Endothelial cell of umbilical vein (primary cell): ENCODE results near the gene CAMSAP3. TPM values are rescaled to one million over a fixed set of nuclear protein-coding genes. Genes with fewer than 3 reads are reported as not detected.

Experiments used
- BruUV-seq: library from RNA; stranded (reverse); fragments of 400-500 nt; replicated peaks from 2 replicates; lab custom pipeline; 2021; lab: Mats Ljungman, UMichigan
- CTCF ChIA-PET: fragments of 300-600, 350-600 bp; sonication (Branson Sonifier 250); formaldehyde crosslinking; loops from one replicate; lab custom pipeline; 2021; ENCODE audit warnings: antibody characterized with exemption, inconsistent platforms; lab: Charles Lee
- POLR2A ChIA-PET: fragments of 300-600, 350-600 bp; sonication (Branson Sonifier 250); formaldehyde crosslinking; loops from one replicate; lab custom pipeline; 2021; ENCODE audit warnings: antibody characterized with exemption, inconsistent platforms; lab: Charles Lee
- DNase-seq: peaks from one replicate; pipeline ENCODE4 v3.0.0-alpha.2; 2011; ENCODE audit warnings: low read depth, low spot score
- FAIRE-seq: peaks from 2 replicates; lab custom pipeline; 2011; peaks lifted over from hg19 to GRCh38; lab: Jason Lieb, UNC
- H2AFZ ChIP-seq: 2 replicates; pipeline ENCODE4 v1.6.0; 2012; ENCODE audit warnings: low read depth, low read length, control low read depth, inconsistent platforms
- H3K27ac ChIP-seq: 2 replicates; pipeline ENCODE4 v1.5.1; 2011; ENCODE audit warnings: low read depth, mild to moderate bottlenecking, control low read depth, low read length, moderate library complexity; ENCODE audit not compliant: insufficient read depth
- H3K27me3 ChIP-seq, 2 experiments: 2 replicates each; pipeline versions ENCODE4 v1.6.0 to v1.6.1; 2011; ENCODE audit warnings: low read length in 2 of 2, mixed read lengths in 1 of 2; ENCODE audit not compliant: control insufficient read depth in 2 of 2, insufficient read depth in 2 of 2
- H3K36me3 ChIP-seq, 2 experiments: 2 replicates in 1 of 2; 3 replicates in 1 of 2; pipeline ENCODE4 v1.5.1; 2011; ENCODE audit warnings: low read length in 2 of 2, mild to moderate bottlenecking in 1 of 2, moderate library complexity in 1 of 2; ENCODE audit not compliant: control insufficient read depth in 2 of 2, insufficient read depth in 2 of 2; ENCODE audit errors: extremely low read depth in 1 of 2
- H3K4me1 ChIP-seq: 3 replicates; pipeline ENCODE4 v1.5.1; 2011; ENCODE audit warnings: mild to moderate bottlenecking, low read length; ENCODE audit not compliant: control insufficient read depth, insufficient read depth; ENCODE audit errors: extremely low read depth
- H3K4me2 ChIP-seq: 2 replicates; pipeline ENCODE4 v1.6.1; 2011; ENCODE audit warnings: low read length, control low read depth, mixed read lengths; ENCODE audit not compliant: insufficient read depth
- H3K4me3 ChIP-seq, 3 experiments: fragments of 200-600 bp in 1 of 3; sonication (generic), shearing (Covaris generic) in 1 of 3; replicated peaks in 1 of 3; 2 replicates each; pipeline ENCODE4 v1.5.1; 2011 to 2016; ENCODE audit warnings: control low read depth in 3 of 3, low read length in 3 of 3, mild to moderate bottlenecking in 2 of 3, inconsistent platforms in 1 of 3, low read depth in 1 of 3, moderate library complexity in 1 of 3; ENCODE audit not compliant: insufficient read depth in 1 of 3
- H3K79me2 ChIP-seq: 2 replicates; pipeline ENCODE4 v1.6.0; 2012; ENCODE audit warnings: low read length, inconsistent platforms; ENCODE audit not compliant: control insufficient read depth, insufficient read depth
- H3K9ac ChIP-seq: replicated peaks from 2 replicates; pipeline ENCODE3; 2011; ENCODE audit warnings: low read length, control low read depth; ENCODE audit not compliant: insufficient read depth; ENCODE audit errors: extremely low read depth
- H3K9me1 ChIP-seq: replicated peaks from 3 replicates; pipeline ENCODE4 v1.6.0; 2011; ENCODE audit warnings: mild to moderate bottlenecking, low read length; ENCODE audit not compliant: control insufficient read depth, insufficient read depth; ENCODE audit errors: extremely low read depth
- H3K9me3 ChIP-seq: replicated peaks from 2 replicates; pipeline ENCODE4 v1.5.1; 2012; ENCODE audit warnings: low read length, inconsistent platforms; ENCODE audit not compliant: control insufficient read depth, insufficient read depth
- H4K20me1 ChIP-seq: replicated peaks from 2 replicates; pipeline ENCODE3; 2011; ENCODE audit warnings: mild to moderate bottlenecking, low read length; ENCODE audit not compliant: control insufficient read depth, insufficient read depth; ENCODE audit errors: extremely low read depth
- CTCF ChIP-seq, 2 donors: IDR thresholded peaks; 1 replicate in 1 of 2; 2 replicates in 1 of 2; pipeline ENCODE4 v1.5.1; 2011; ENCODE audit warnings: low read length in 2 of 2, mild to moderate bottlenecking in 2 of 2, moderate library complexity in 2 of 2, control low read depth in 1 of 2, inconsistent platforms in 1 of 2, low read depth in 1 of 2; ENCODE audit not compliant: insufficient read depth in 1 of 2; ENCODE audit errors: extremely low read depth in 1 of 2
- EZH2 ChIP-seq: IDR thresholded peaks from 2 replicates; pipeline ENCODE4 v1.6.1; 2012; ENCODE audit warnings: borderline replicate concordance, low read depth, mild to moderate bottlenecking, moderate library complexity, low read length, inconsistent platforms; ENCODE audit not compliant: severe bottlenecking
- FOS ChIP-seq: IDR thresholded peaks from 2 replicates; pipeline ENCODE4 v1.6.1; 2011; ENCODE audit warnings: mild to moderate bottlenecking, low read length, moderate library complexity, borderline replicate concordance; ENCODE audit not compliant: insufficient read depth
- GATA2 ChIP-seq: IDR thresholded peaks from 2 replicates; pipeline ENCODE4 v1.7.0; 2011; ENCODE audit warnings: low read depth, mild to moderate bottlenecking, moderate library complexity, mixed read lengths, low read length; ENCODE audit not compliant: insufficient read length, insufficient read depth
- JUN ChIP-seq: IDR thresholded peaks from 2 replicates; pipeline ENCODE4 v1.6.1; 2011; ENCODE audit warnings: borderline replicate concordance, low read depth; ENCODE audit not compliant: insufficient read length, insufficient read depth
- MYC ChIP-seq: IDR thresholded peaks from one replicate; pipeline ENCODE4 v1.6.1; 2011; ENCODE audit warnings: mild to moderate bottlenecking, low read depth, low read length
- POLR2A ChIP-seq: IDR thresholded peaks from 2 replicates; pipeline ENCODE4 v1.6.1; 2012; ENCODE audit warnings: low read depth, mild to moderate bottlenecking, control low read depth, low read length
- POLR2AphosphoS5 ChIP-seq: IDR thresholded peaks from 2 replicates; pipeline ENCODE4 v1.6.1; 2012; ENCODE audit warnings: low read depth, mild to moderate bottlenecking, control low read depth, low read length, moderate library complexity; ENCODE audit not compliant: insufficient read depth
- dilution Hi-C: fragments of 300-500 bp; cut with MboI; formaldehyde crosslinking; loops from one replicate; pipeline ENCODE4 v1.15.0; 2019; ENCODE audit warnings: low sequenced_read_pairs; ENCODE audit not compliant: extremely low pct_ligation_motif_present
- intact Hi-C: fragments of 100-400 bp; cut with micrococcal nuclease; formaldehyde crosslinking; loops from one replicate; pipeline ENCODE4 v1.10.0; 2022
- polyA plus RNA-seq, 4 experiments: library from polyadenylated mRNA; depleted of rRNA in 3 of 4; stranded (reverse) in 3 of 4; unstranded in 1 of 4; fragments of >200 nt; gene quantifications; 2 replicates each; pipeline versions ENCODE4 v1.2.1 to v1.2.3, GENCODE V29; 2011 to 2012; ENCODE audit warnings: missing spikeins in 1 of 4
- total RNA-seq: library from RNA; stranded (reverse); gene quantifications from 2 replicates; pipeline ENCODE4 v1.2.3, GENCODE V29; 2021
- TF ChIP-seq, protein P1 (sequence below): IDR thresholded peaks from 2 replicates; pipeline ENCODE4 v1.6.1; 2011; ENCODE audit not compliant: insufficient read depth, insufficient read length

The CAMSAP3 gene
- total and polyA plus RNA-seq, 2 donors (not counting 3 experiments of a cell fraction or from before 2014, with no cell fraction given) = 0.11 to 0.22 TPM

DNA sequence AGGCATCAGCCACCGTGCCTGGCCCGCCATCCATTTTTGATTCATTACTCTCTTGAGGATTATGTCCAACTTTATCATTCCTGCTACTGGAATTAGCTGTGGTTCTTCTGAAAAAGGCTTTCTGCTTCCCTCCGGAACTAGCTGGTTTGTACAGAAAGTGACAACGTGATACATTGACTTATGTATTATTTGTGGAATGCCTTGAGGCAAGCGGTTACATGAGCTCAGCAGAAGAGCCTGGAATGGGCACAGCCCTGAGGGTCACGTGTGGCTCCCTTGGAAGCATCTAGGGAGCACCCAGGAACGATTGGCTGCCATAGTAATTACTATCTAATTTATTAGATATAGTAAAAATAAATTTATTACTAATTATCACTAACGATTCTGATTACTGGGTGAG lies 58.7 kb downstream of the CAMSAP3 start:
- no peak for DNase-seq
- CTCF ChIA-PET = interaction anchor here (0.6 to 3.8 kb wide), 3 partner anchors 26 to 145 kb away, joined by 3 to 23 read pairs (median 6); partner anchors contain the start of gene TRAPPC5
- no peaks in the 10 kb centered on the region for H3K36me3 ChIP-seq
- POLR2A ChIA-PET = no interaction called here
- peaks cover 0 to 2% of the 10 kb centered on the region in 2 experiments for H3K27me3 ChIP-seq
- H2AFZ ChIP-seq = no peak overlapping the region
- no peak overlapping the region for H3K4me2 ChIP-seq
- intact Hi-C loops = no loop called here
- H3K9me3 ChIP-seq = no peaks in the 10 kb centered on the region
- H3K4me3 ChIP-seq = no peak overlapping the region
- no TSS peak for BruUV-seq
- no peaks in the 10 kb centered on the region for H3K9me1 ChIP-seq
- peaks cover 14% of the 10 kb centered on the region for H3K4me1 ChIP-seq
- H3K9ac ChIP-seq = no peak overlapping the region
- TF ChIP-seq FOS (no peak), POLR2A (no peak), POLR2AphosphoS5 (no peak), JUN (no peak), GATA2 (no peak), MYC (no peak), CTCF (IDR thresholded peaks at IDR 0.05; ENCODE audit: extremely low read depth in 1 of 2, insufficient read depth in 1 of 2, low read depth in 1 of 2, low read length in 2 of 2) (no peak), EZH2 (no peak)
- TF ChIP-seq, protein P1, sequence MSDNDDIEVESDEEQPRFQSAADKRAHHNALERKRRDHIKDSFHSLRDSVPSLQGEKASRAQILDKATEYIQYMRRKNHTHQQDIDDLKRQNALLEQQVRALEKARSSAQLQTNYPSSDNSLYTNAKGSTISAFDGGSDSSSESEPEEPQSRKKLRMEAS = no peak
- dilution Hi-C loops = no loop called here
- H3K27ac ChIP-seq = no peak overlapping the region
- FAIRE-seq = no peak
- no peaks in the 10 kb centered on the region for H4K20me1 ChIP-seq
- no peaks in the 10 kb centered on the region for H3K79me2 ChIP-seq
